C1 segment of cervical spinal cord (tissue), 14 donors: Measurements from ENCODE around the gene ESM1.

ENCODE experiments used
- DNase-seq, 14 donors: peaks; one replicate each; lab custom pipeline; 2025; lab: John Stamatoyannopoulos, UW

Gene ESM1

GRCh38 chr5:54986269-54986654 lies 869 bp upstream of the ESM1 start:
- no peak for DNase-seq

GRCh38 chr5:54981928-54982327 lies 3.5 kb downstream of the ESM1 start:
- DNase-seq: no peak

GRCh38 chr5:54975701-54976100 lies 9.7 kb downstream of the ESM1 start:
- DNase-seq: no peak

- no peak for DNase-seq
Observed at GRCh38 chr5:54969856-54970828, 15.3 kb downstream of the ESM1 start.

GRCh38 chr5:54969242-54969641 lies 16.2 kb downstream of the ESM1 start:
- DNase-seq: no peak

GRCh38 chr5:54965806-54966205 lies 19.6 kb downstream of the ESM1 start:
- no peak for DNase-seq

DNA sequence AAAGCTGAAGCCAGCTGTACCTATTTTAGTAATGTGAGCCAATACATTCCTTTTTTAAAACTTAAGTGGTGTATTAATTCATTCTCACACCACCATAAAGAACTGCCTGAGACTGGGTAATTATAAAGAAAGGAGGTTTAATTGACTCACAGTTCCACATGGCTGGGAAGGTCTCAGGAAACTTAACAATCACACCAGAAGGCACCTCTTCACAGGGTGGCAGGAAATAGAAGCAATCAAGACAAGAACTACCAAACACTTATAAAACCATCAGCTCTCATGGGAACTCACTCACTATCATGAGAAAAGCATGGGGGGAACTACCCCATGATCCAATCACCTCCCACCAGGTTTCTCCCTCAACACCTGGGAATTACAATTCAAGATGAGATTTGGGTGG lies 21.0 kb downstream of the ESM1 start:
- no peak for DNase-seq

DNA sequence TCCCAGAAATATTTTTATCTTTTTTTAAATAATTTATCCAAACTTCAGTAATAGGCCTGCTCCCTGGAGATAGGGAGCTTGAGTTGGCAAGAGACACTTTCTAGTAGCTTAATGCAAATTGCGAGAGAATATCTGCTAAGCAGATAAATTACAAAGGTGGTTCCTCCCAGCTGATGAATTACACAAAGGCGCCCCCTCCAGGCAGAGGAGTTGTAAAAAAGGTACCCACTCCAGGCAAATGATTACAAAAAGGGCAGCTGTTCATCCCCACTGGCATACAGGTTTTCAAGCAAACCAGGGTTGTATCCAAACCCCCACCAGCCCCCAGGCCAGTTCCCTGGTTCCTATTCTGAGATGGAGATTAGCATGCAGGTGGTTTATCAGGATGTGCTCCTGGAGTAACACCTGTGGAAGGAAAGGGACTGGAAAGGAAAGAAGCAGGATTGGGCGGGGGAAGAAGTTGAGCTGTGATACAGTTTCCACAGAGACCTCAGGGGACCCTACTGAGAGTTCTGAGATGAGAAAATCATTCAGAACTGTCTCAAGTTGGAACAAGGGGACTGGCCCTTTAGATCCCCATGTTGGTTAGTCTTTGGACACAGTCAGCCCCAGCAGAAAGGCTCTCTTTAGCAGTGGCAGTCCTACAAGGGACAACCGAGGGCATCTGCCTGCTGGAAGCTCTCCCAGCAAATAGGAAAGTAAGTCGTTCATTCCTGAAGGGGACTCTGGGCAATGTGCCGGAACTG lies 25.5 kb downstream of the ESM1 start:
- DNase-seq: no peak

DNA sequence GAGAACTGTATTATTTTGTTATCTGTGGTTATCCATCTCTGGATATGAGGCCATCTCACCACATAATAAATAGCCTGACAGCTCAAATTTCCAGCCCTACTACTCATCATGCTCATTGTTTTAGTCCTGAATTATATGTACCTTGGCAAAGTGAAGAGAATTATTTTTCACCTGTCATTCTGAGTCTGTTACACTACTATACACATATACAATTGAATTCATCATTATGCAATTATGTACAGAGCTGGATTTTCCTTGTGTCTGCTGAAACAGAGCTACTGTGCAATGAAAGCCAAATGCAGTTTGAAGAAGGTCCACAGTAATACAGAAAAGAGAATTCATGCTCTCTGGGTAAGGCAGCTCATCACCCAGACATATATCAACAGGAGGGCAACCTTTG lies 28.5 kb downstream of the ESM1 start:
- DNase-seq: no peak

GRCh38 chr5:54947187-54947586 lies 38.2 kb downstream of the ESM1 start:
- DNase-seq: no peak

- DNase-seq: no peak
Observed at GRCh38 chr5:54946306-54946819, 39.0 kb downstream of the ESM1 start.

DNA sequence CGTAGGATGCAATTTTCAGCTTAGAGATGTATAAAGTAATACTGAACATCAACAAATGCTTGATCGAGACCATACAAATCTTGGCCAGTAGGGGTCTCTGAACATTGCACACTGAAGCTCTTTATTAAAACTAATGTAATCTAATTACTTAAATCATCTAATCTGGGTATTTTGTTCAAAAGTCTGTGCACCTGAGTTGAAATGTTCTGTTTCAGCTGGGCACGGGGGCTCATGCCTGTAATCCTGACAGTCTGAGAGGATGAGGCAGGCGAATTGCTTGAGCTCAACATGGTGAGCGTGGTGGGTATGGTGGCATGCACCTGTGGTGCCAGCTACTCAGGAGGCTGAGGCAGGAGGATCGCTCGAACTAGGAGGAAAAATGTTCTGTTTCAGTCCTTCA lies 41.0 kb downstream of the ESM1 start:
- no peak for DNase-seq

- DNase-seq: no peak
Observed at GRCh38 chr5:54942064-54942778, 43.2 kb downstream of the ESM1 start.

GRCh38 chr5:54936201-54936600 lies 49.2 kb downstream of the ESM1 start:
- no peak for DNase-seq

DNA sequence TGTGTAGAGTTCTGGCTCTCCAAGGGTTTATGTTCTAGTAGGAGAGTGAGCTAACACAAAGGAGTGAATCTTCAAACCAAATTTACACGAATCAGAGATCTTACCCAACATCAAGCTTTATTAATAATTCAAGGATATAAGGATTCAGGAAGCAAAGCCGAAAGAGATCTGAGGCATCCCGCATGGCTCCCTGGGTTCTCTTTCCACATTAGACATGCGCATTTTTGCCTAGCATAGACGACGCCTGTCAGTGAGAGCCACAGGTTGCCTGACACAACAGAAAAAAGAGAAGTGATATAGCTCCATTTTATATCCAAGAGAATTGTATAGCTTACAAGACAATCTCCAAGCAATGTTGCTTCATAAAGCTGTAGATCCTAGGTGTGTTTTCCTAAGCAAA lies 52.6 kb downstream of the ESM1 start:
- no peak for DNase-seq

DNA sequence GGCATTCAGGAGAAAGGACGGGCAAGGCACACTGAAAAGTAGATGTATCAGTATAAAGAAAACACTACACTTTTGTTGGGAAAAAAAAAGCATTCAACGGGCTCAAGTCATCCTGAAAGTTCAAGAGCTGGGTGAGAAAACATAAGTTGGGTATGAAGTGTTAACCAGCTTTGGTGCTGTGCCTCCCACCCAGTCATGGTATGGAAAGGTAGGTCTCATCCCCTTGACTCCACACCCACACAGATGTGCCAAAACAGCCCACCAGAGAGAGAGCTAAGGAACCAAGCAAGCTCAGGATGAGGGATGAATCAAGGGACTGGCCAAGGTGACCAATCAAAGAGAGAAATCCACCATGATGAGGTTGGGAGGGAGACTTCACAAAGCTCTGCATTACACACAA lies 54.7 kb downstream of the ESM1 start:
- DNase-seq: no peak
